Subcutaneous abdominal adipose tissue (tissue), 5 donors: ENCODE results near the gene CD2AP.
"Not testable (repeated sequence)": the region's sequence is repeated elsewhere in the genome, so short reads cannot be mapped to it uniquely, and the experiment has no call there.

Experiments used
- H3K27ac ChIP-seq: one replicate; pipeline ENCODE4 v1.7.0; 2013; ENCODE audit warnings: low read depth, mild to moderate bottlenecking, inconsistent platforms, low read length, moderate library complexity
- H3K27me3 ChIP-seq, 5 donors: one replicate each; pipeline ENCODE4 v1.7.0; 2013; ENCODE audit warnings: low read length in 5 of 5, inconsistent platforms in 1 of 5; ENCODE audit not compliant: control insufficient read depth in 5 of 5, insufficient read depth in 4 of 5
- H3K36me3 ChIP-seq, 5 donors: one replicate each; pipeline ENCODE4 v1.7.0; 2013; ENCODE audit warnings: low read length in 5 of 5; ENCODE audit not compliant: control insufficient read depth in 5 of 5, insufficient read depth in 5 of 5
- H3K4me1 ChIP-seq, 5 donors: one replicate each; pipeline ENCODE4 v1.7.0; 2013; ENCODE audit warnings: low read length in 5 of 5, mild to moderate bottlenecking in 3 of 5, moderate library complexity in 1 of 5; ENCODE audit not compliant: control insufficient read depth in 5 of 5, insufficient read depth in 5 of 5
- H3K4me3 ChIP-seq, 5 donors: one replicate each; pipeline ENCODE4 v1.7.0; 2013; ENCODE audit warnings: low read length in 5 of 5, low read depth in 1 of 5
- H3K9ac ChIP-seq, 5 donors: one replicate each; pipeline ENCODE4 v1.7.0; 2013; ENCODE audit warnings: low read length in 5 of 5, mild to moderate bottlenecking in 4 of 5, moderate library complexity in 3 of 5
- H3K9me3 ChIP-seq, 5 donors: one replicate each; pipeline ENCODE4 v1.7.0; 2013; ENCODE audit warnings: low read length in 5 of 5; ENCODE audit not compliant: control insufficient read depth in 5 of 5
- donor health status: healthy.
- donor health status: healthy.
- donor health status: healthy.
- donor health status: healthy.
- donor health status: healthy.

CD2AP gene

GRCh38 chr6:47444964-47445363 lies 32.6 kb upstream of the CD2AP start:
- not testable (repeated sequence) for H3K9ac ChIP-seq, H3K27ac ChIP-seq, H3K9me3 ChIP-seq, H3K27me3 ChIP-seq, H3K4me3 ChIP-seq, H3K36me3 ChIP-seq
- H3K4me1 ChIP-seq = peaks cover 0 to 11% (median 0%) of the 10 kb centered on the region in 5 donors

- no peaks in the 10 kb centered on the region for H3K9me3 ChIP-seq
- H3K27ac ChIP-seq = no peak overlapping the region
- H3K36me3 ChIP-seq = no peaks in the 10 kb centered on the region
- H3K4me1 ChIP-seq = peaks cover 0 to 3% (median 0%) of the 10 kb centered on the region in 5 donors
- no peak overlapping the region for H3K9ac ChIP-seq
- H3K4me3 ChIP-seq = no peak overlapping the region
- H3K27me3 ChIP-seq = no peaks in the 10 kb centered on the region
Observed at GRCh38 chr6:47446669-47447330, 30.8 kb upstream of the CD2AP start.

GRCh38 chr6:47447722-47448121 lies 29.9 kb upstream of the CD2AP start:
- Histone ChIP-seq H3K27me3 (no peaks in the 10 kb centered on the region), H3K36me3 (no peaks in the 10 kb centered on the region), H3K4me3 (no peak overlapping the region), H3K4me1 (peaks cover 0 to 3% (median 0%) of the 10 kb centered on the region in 5 donors), H3K9me3 (no peaks in the 10 kb centered on the region), H3K9ac (no peak overlapping the region), H3K27ac (no peak overlapping the region)

GRCh38 chr6:47451162-47451561 lies 26.4 kb upstream of the CD2AP start:
- H3K9me3 ChIP-seq = no peaks in the 10 kb centered on the region
- H3K4me1 ChIP-seq = peaks cover 0 to 3% (median 0%) of the 10 kb centered on the region in 5 donors
- no peaks in the 10 kb centered on the region for H3K36me3 ChIP-seq
- H3K27ac ChIP-seq = no peak overlapping the region
- no peak overlapping the region for H3K9ac ChIP-seq
- H3K4me3 ChIP-seq = no peak overlapping the region
- no peaks in the 10 kb centered on the region for H3K27me3 ChIP-seq

- Histone ChIP-seq H3K4me1 (no peaks in the 10 kb centered on the region), H3K9me3 (no peaks in the 10 kb centered on the region), H3K9ac (no peak overlapping the region), H3K36me3 (no peaks in the 10 kb centered on the region), H3K27ac (no peak overlapping the region), H3K4me3 (no peak overlapping the region), H3K27me3 (no peaks in the 10 kb centered on the region)
Observed at GRCh38 chr6:47452899-47453298, 24.7 kb upstream of the CD2AP start.

GRCh38 chr6:47453372-47453936 lies 24.1 kb upstream of the CD2AP start:
- Histone ChIP-seq H3K4me1 (no peaks in the 10 kb centered on the region), H3K4me3 (no peak overlapping the region), H3K9ac (no peak overlapping the region), H3K27me3 (no peaks in the 10 kb centered on the region), H3K27ac (no peak overlapping the region), H3K36me3 (no peaks in the 10 kb centered on the region), H3K9me3 (no peaks in the 10 kb centered on the region)

DNA sequence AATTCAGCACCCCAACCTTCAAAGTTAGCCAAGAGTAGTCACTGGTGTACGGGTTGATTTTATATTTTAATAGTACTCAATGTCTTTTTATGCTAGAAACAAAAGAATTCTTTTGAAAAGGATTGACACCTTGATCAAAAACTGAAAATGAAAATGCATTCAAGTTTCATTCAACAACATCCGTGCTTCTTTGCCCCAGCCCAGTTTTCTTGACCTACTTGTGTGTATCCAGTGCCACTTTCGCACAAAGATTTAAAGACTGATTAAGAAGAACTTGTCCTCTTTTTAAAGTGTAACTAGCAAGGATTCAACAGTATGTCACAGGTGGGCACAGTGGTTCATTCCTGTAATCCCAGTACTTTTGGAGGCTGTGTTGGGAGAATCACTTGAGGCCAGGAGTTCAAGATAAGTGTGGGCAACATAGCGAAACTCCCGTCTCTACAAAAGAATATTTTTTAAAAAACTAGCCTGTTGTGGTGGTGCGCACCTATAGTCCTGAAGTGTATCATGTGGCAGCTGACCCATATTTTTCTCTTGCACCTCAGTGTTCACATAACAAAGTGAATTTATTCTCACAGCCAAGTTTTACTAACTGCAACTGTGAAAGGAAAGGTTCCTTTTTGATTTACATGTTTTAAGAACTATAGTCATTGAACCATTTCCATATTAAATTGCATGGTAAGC lies 22.7 kb upstream of the CD2AP start:
- Histone ChIP-seq H3K36me3 (no peaks in the 10 kb centered on the region), H3K4me1 (no peaks in the 10 kb centered on the region), H3K27me3 (no peaks in the 10 kb centered on the region), H3K4me3 (no peak overlapping the region), H3K9ac (no peak overlapping the region), H3K27ac (no peak overlapping the region), H3K9me3 (no peaks in the 10 kb centered on the region)

- H3K36me3 ChIP-seq = no peaks in the 10 kb centered on the region
- H3K27me3 ChIP-seq = no peaks in the 10 kb centered on the region
- no peak overlapping the region for H3K9ac ChIP-seq
- no peak overlapping the region for H3K27ac ChIP-seq
- no peak overlapping the region for H3K4me3 ChIP-seq
- H3K9me3 ChIP-seq = no peaks in the 10 kb centered on the region
- no peaks in the 10 kb centered on the region for H3K4me1 ChIP-seq
Observed at GRCh38 chr6:47455533-47456209, 21.9 kb upstream of the CD2AP start.

- Histone ChIP-seq H3K9me3 (no peaks in the 10 kb centered on the region), H3K4me3 (no peak overlapping the region), H3K9ac (no peak overlapping the region), H3K36me3 (no peaks in the 10 kb centered on the region), H3K27ac (no peak overlapping the region), H3K27me3 (no peaks in the 10 kb centered on the region), H3K4me1 (no peaks in the 10 kb centered on the region)
Observed at GRCh38 chr6:47456536-47456975, 21.0 kb upstream of the CD2AP start.

DNA sequence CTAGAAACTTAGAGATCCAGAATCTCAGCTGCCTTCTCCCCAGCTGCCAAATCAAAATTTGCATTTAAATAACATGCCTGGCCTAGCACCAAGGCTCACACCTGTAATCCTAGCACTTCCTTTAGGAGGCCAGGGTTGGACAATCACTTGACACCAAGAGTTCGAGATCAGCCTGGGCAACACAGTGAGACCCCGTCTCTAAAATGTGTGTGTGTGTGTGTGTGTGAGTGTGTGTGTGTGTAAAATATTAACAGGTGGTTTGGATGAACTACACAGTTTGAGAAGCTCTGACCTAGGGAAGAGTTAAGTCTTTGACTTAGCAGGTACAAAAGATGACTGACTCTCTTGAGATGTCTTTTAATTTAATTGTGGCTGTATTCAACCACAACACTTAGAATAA lies 20.2 kb upstream of the CD2AP start:
- Histone ChIP-seq H3K9me3 (no peaks in the 10 kb centered on the region), H3K4me3 (no peak overlapping the region), H3K9ac (no peak overlapping the region), H3K27me3 (no peaks in the 10 kb centered on the region), H3K27ac (no peak overlapping the region), H3K36me3 (no peaks in the 10 kb centered on the region), H3K4me1 (no peaks in the 10 kb centered on the region)
